Measurements from ENCODE around the gene EAPP.
"Not testable (repeated sequence)": the region's sequence is repeated elsewhere in the genome, so short reads cannot be mapped to it uniquely, and the experiment has no call there.

GRCh38 chr14:34549276-34549966 is 9.9 kb upstream of the EAPP start:
- TF ChIP-seq POLR2AphosphoS5 (IDR thresholded peaks at IDR 0.05; ENCODE audit: low read depth, low read length); EP300 (IDR thresholded peaks at IDR 0.05; ENCODE audit: low read depth in 2 of 2, low read length in 2 of 2); EP300 (CRISPR knock-in tag; IDR thresholded peaks at IDR 0.05; ENCODE audit: borderline replicate concordance); TAF15 (IDR thresholded peaks at IDR 0.05; ENCODE audit: low read depth, low read length, poor library complexity, severe bottlenecking); ZFX (CRISPR knock-in tag; IDR thresholded peaks at IDR 0.05; ENCODE audit: low read depth); ZC3H4 (CRISPR knock-in tag; IDR thresholded peaks at IDR 0.05; ENCODE audit: borderline replicate concordance); ZNF7 (CRISPR knock-in tag; IDR thresholded peaks at IDR 0.05); ZGPAT (CRISPR knock-in tag; IDR thresholded peaks at IDR 0.05); CREB1 (IDR thresholded peaks at IDR 0.05); CREB1 (CRISPR knock-in tag; IDR thresholded peaks at IDR 0.05); ZBTB20 (CRISPR knock-in tag; IDR thresholded peaks at IDR 0.05; ENCODE audit: borderline replicate concordance, low read depth); PTBP1 (IDR thresholded peaks at IDR 0.05; ENCODE audit: low read depth, low read length, poor library complexity, severe bottlenecking): not testable (repeated sequence)
- TF ChIP-seq, protein P1, sequence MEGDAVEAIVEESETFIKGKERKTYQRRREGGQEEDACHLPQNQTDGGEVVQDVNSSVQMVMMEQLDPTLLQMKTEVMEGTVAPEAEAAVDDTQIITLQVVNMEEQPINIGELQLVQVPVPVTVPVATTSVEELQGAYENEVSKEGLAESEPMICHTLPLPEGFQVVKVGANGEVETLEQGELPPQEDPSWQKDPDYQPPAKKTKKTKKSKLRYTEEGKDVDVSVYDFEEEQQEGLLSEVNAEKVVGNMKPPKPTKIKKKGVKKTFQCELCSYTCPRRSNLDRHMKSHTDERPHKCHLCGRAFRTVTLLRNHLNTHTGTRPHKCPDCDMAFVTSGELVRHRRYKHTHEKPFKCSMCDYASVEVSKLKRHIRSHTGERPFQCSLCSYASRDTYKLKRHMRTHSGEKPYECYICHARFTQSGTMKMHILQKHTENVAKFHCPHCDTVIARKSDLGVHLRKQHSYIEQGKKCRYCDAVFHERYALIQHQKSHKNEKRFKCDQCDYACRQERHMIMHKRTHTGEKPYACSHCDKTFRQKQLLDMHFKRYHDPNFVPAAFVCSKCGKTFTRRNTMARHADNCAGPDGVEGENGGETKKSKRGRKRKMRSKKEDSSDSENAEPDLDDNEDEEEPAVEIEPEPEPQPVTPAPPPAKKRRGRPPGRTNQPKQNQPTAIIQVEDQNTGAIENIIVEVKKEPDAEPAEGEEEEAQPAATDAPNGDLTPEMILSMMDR (CRISPR knock-in tag; IDR thresholded peaks at IDR 0.05), result not testable (repeated sequence)
- TF ChIP-seq, protein P2, sequence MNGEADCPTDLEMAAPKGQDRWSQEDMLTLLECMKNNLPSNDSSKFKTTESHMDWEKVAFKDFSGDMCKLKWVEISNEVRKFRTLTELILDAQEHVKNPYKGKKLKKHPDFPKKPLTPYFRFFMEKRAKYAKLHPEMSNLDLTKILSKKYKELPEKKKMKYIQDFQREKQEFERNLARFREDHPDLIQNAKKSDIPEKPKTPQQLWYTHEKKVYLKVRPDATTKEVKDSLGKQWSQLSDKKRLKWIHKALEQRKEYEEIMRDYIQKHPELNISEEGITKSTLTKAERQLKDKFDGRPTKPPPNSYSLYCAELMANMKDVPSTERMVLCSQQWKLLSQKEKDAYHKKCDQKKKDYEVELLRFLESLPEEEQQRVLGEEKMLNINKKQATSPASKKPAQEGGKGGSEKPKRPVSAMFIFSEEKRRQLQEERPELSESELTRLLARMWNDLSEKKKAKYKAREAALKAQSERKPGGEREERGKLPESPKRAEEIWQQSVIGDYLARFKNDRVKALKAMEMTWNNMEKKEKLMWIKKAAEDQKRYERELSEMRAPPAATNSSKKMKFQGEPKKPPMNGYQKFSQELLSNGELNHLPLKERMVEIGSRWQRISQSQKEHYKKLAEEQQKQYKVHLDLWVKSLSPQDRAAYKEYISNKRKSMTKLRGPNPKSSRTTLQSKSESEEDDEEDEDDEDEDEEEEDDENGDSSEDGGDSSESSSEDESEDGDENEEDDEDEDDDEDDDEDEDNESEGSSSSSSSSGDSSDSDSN (CRISPR knock-in tag; IDR thresholded peaks at IDR 0.05), result not testable (repeated sequence)
- TF ChIP-seq, protein P3, sequence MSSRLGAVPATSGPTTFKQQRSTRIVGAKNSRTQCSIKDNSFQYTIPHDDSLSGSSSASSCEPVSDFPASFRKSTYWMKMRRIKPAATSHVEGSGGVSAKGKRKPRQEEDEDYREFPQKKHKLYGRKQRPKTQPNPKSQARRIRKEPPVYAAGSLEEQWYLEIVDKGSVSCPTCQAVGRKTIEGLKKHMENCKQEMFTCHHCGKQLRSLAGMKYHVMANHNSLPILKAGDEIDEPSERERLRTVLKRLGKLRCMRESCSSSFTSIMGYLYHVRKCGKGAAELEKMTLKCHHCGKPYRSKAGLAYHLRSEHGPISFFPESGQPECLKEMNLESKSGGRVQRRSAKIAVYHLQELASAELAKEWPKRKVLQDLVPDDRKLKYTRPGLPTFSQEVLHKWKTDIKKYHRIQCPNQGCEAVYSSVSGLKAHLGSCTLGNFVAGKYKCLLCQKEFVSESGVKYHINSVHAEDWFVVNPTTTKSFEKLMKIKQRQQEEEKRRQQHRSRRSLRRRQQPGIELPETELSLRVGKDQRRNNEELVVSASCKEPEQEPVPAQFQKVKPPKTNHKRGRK (CRISPR knock-in tag; IDR thresholded peaks at IDR 0.05), result not testable (repeated sequence)
